NCI-H2081 treated with DMSO at 0.1 percent for 48 hours (cell line): ENCODE measurements around the gene PLXDC1.
A peak's percentile ranks its signal among the peaks of the same experiment; 100 is the strongest.

Experiments used
- DNase-seq: peaks from one replicate; lab custom pipeline; 2025; lab: John Stamatoyannopoulos, UW

Gene PLXDC1

GRCh38 chr17:39151150-39151942, at the start of gene PLXDC1:
Gene PLXDC1 (minus strand): TSS chr17:39151637. CDS start chr17:39151437, 200 bp downstream.
- no peak for DNase-seq

GRCh38 chr17:39200957-39201510, 49.6 kb upstream of the PLXDC1 start:
- no peak for DNase-seq

- DNase-seq, result peak; percentile 87
Observed at GRCh38 chr17:39200070-39200879, 48.8 kb upstream of the PLXDC1 start, which contains the start of gene RPL19. Gene RPL19 (plus strand): TSS chr17:39200283. CDS start chr17:39200345, 62 bp downstream.

- no peak for DNase-seq
Observed at GRCh38 chr17:39199820-39200069, 48.3 kb upstream of the PLXDC1 start.

- no peak for DNase-seq
Observed at GRCh38 chr17:39198186-39198566, 46.7 kb upstream of the PLXDC1 start.

- DNase-seq, result no peak
Observed at GRCh38 chr17:39197380-39198185, 46.1 kb upstream of the PLXDC1 start, which contains the start of gene CACNB1. Gene CACNB1 (minus strand): TSS chr17:39197669. CDS start chr17:39197495, 174 bp downstream.

GRCh38 chr17:39196808-39197291, 45.4 kb upstream of the PLXDC1 start:
- no peak for DNase-seq

GRCh38 chr17:39196241-39196807, 44.9 kb upstream of the PLXDC1 start:
- DNase-seq, result no peak

- no peak for DNase-seq
Observed at GRCh38 chr17:39195568-39196160, 44.2 kb upstream of the PLXDC1 start.

GRCh38 chr17:39194985-39195524, 43.6 kb upstream of the PLXDC1 start:
- no peak for DNase-seq

- no peak for DNase-seq
Observed at GRCh38 chr17:39194089-39194984, 42.9 kb upstream of the PLXDC1 start.

GRCh38 chr17:39193346-39193745, 41.9 kb upstream of the PLXDC1 start:
- no peak for DNase-seq

- DNase-seq, result no peak
Observed at GRCh38 chr17:39192901-39193300, 41.5 kb upstream of the PLXDC1 start.

- DNase-seq, result no peak
Observed at GRCh38 chr17:39191750-39192510, 40.5 kb upstream of the PLXDC1 start.

- no peak for DNase-seq
Observed at GRCh38 chr17:39187152-39187830, 35.9 kb upstream of the PLXDC1 start.

GRCh38 chr17:39186481-39187002, 35.1 kb upstream of the PLXDC1 start:
- DNase-seq, result no peak

GRCh38 chr17:39183720-39184119, 32.3 kb upstream of the PLXDC1 start:
- DNase-seq, result no peak

GRCh38 chr17:39183045-39183444, 31.6 kb upstream of the PLXDC1 start:
- no peak for DNase-seq
